ENCODE measurements around the gene FAT2. TPM values are rescaled to one million over a fixed set of nuclear protein-coding genes. Genes with fewer than 3 reads are reported as not detected.

The FAT2 gene
- total and polyA plus RNA-seq, 2 experiments from 2014 or later = 0.06 to 0.59 TPM

GRCh38 chr5:151598549-151598948 is 7.4 kb upstream of the FAT2 start (continued):
- no peak for TF ChIP-seq EZH2 (IDR thresholded peaks at IDR 0.05; ENCODE audit: low read depth, unreplicated experiment)

GRCh38 chr5:151597749-151598148 is 6.6 kb upstream of the FAT2 start:
- H3K27me3 Mint-ChIP-seq (ENCODE audit: insufficient read depth, low read depth, poor library complexity) = peaks cover 4% of the 10 kb centered on the region

GRCh38 chr5:151596828-151597539 is 5.9 kb upstream of the FAT2 start:
- Histone ChIP-seq H3K9me2 (ENCODE audit: insufficient read depth) (no peaks in the 10 kb centered on the region), H3F3A (replicated peaks; ENCODE audit: low read depth) (no peaks in the 10 kb centered on the region), H3K27me3 (ENCODE audit: insufficient read depth) (no peaks in the 10 kb centered on the region), H4K20me1 (replicated peaks; ENCODE audit: insufficient read depth) (no peaks in the 10 kb centered on the region), H3K4me1 (ENCODE audit: insufficient read depth) (peaks cover 18% of the 10 kb centered on the region), H2AFZ (no peak overlapping the region), H3K4me3 (no peak overlapping the region), H3K27ac (ENCODE audit: low read depth) (no peak overlapping the region), H3K4me2 (peak overlapping the region; percentile 48; the same call in 1 of the 2 replicates), H3K79me2 (replicated peaks; ENCODE audit: insufficient read depth) (no peaks in the 10 kb centered on the region), H3K36me3 (ENCODE audit: insufficient read depth) (no peaks in the 10 kb centered on the region)
- H3K27ac Mint-ChIP-seq = no peak overlapping the region
- H3K9me3 Mint-ChIP-seq = no peaks in the 10 kb centered on the region
- no peaks in the 10 kb centered on the region for H3K36me3 Mint-ChIP-seq (ENCODE audit: low read depth)
- H3K4me1 Mint-ChIP-seq = peaks cover 43% of the 10 kb centered on the region
- H3K27me3 Mint-ChIP-seq (ENCODE audit: insufficient read depth, low read depth, poor library complexity) = peaks cover 4% of the 10 kb centered on the region
- ATAC-seq (peak; percentile 98), DNase-seq (ENCODE audit: low spot score) (peak; percentile 73)
- H3K4me3 Mint-ChIP-seq = no peak overlapping the region
- TF ChIP-seq, protein P1, sequence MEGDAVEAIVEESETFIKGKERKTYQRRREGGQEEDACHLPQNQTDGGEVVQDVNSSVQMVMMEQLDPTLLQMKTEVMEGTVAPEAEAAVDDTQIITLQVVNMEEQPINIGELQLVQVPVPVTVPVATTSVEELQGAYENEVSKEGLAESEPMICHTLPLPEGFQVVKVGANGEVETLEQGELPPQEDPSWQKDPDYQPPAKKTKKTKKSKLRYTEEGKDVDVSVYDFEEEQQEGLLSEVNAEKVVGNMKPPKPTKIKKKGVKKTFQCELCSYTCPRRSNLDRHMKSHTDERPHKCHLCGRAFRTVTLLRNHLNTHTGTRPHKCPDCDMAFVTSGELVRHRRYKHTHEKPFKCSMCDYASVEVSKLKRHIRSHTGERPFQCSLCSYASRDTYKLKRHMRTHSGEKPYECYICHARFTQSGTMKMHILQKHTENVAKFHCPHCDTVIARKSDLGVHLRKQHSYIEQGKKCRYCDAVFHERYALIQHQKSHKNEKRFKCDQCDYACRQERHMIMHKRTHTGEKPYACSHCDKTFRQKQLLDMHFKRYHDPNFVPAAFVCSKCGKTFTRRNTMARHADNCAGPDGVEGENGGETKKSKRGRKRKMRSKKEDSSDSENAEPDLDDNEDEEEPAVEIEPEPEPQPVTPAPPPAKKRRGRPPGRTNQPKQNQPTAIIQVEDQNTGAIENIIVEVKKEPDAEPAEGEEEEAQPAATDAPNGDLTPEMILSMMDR (conservative IDR thresholded peaks at IDR 0.05; ENCODE audit: low read depth in 2 of 2) = no peak
- TF ChIP-seq JUNB (IDR thresholded peaks at IDR 0.05; ENCODE audit: unreplicated experiment) (no peak), EZH2phosphoT487 (IDR thresholded peaks at IDR 0.05; ENCODE audit: unreplicated experiment) (no peak)

More at GRCh38 chr5:151597749-151598148, 6.6 kb upstream of the FAT2 start:
- Mint-ChIP-seq H3K27ac (no peak overlapping the region), H3K4me1 (peaks cover 39% of the 10 kb centered on the region), H3K36me3 (ENCODE audit: low read depth) (no peaks in the 10 kb centered on the region), H3K4me3 (no peak overlapping the region), H3K9me3 (no peaks in the 10 kb centered on the region)
- Histone ChIP-seq H3K27ac (ENCODE audit: low read depth) (no peak overlapping the region), H3K4me1 (ENCODE audit: insufficient read depth) (peaks cover 18% of the 10 kb centered on the region), H3K9me2 (ENCODE audit: insufficient read depth) (no peaks in the 10 kb centered on the region), H4K20me1 (replicated peaks; ENCODE audit: insufficient read depth) (no peaks in the 10 kb centered on the region), H3K4me3 (no peak overlapping the region), H3K4me2 (0 out of 2 replicates have a peak overlapping the region, but pooled peaks have one; percentile 31), H3K79me2 (replicated peaks; ENCODE audit: insufficient read depth) (no peaks in the 10 kb centered on the region), H3K36me3 (ENCODE audit: insufficient read depth) (no peaks in the 10 kb centered on the region), H3K27me3 (ENCODE audit: insufficient read depth) (no peaks in the 10 kb centered on the region), H3F3A (replicated peaks; ENCODE audit: low read depth) (no peaks in the 10 kb centered on the region), H2AFZ (no peak overlapping the region)
- ATAC-seq (peak; percentile 28), DNase-seq (ENCODE audit: low spot score) (peak; percentile 34)
- TF ChIP-seq STAT1 (IDR thresholded peaks at IDR 0.05; ENCODE audit: unreplicated experiment) = no peak
- TF ChIP-seq ZNF331 (CRISPR knock-in tag; IDR thresholded peaks at IDR 0.05; ENCODE audit: low read depth) = no peak
- TF ChIP-seq JUNB (IDR thresholded peaks at IDR 0.05; ENCODE audit: unreplicated experiment) = no peak
- no peak for TF ChIP-seq EZH2 (IDR thresholded peaks at IDR 0.05; ENCODE audit: low read depth, unreplicated experiment)
- no peak for TF ChIP-seq EZH2phosphoT487 (IDR thresholded peaks at IDR 0.05; ENCODE audit: unreplicated experiment)
- no peak for TF ChIP-seq POLR2AphosphoS5 (IDR thresholded peaks at IDR 0.05; ENCODE audit: low read depth)
- TF ChIP-seq, protein P1 (conservative IDR thresholded peaks at IDR 0.05; ENCODE audit: low read depth in 2 of 2) = no peak
- TF ChIP-seq, protein P2, sequence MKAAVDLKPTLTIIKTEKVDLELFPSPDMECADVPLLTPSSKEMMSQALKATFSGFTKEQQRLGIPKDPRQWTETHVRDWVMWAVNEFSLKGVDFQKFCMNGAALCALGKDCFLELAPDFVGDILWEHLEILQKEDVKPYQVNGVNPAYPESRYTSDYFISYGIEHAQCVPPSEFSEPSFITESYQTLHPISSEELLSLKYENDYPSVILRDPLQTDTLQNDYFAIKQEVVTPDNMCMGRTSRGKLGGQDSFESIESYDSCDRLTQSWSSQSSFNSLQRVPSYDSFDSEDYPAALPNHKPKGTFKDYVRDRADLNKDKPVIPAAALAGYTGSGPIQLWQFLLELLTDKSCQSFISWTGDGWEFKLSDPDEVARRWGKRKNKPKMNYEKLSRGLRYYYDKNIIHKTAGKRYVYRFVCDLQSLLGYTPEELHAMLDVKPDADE (IDR thresholded peaks at IDR 0.05) = no peak
- no peak for TF ChIP-seq CREB1 (CRISPR knock-in tag; IDR thresholded peaks at IDR 0.05; ENCODE audit: low read depth)
- no peak for TF ChIP-seq NANOG (IDR thresholded peaks at IDR 0.05; ENCODE audit: borderline replicate concordance)
